ELF-1 (cell line): Measurements from ENCODE around the gene CBLB.
"Not testable (repeated sequence)": the region's sequence is repeated elsewhere in the genome, so short reads cannot be mapped to it uniquely, and the experiment has no call there.

ENCODE experiments used
- DNase-seq: peaks from one replicate; pipeline ENCODE4 v3.0.0-alpha.2; 2016; ENCODE audit warnings: low read depth, low spot score

Gene CBLB

GRCh38 chr3:105821433-105821832 lies 47.4 kb downstream of the CBLB start:
- no peak for DNase-seq

GRCh38 chr3:105816833-105817232 lies 52.0 kb downstream of the CBLB start:
- no peak for DNase-seq

GRCh38 chr3:105815331-105815730 lies 53.5 kb downstream of the CBLB start:
- DNase-seq = not testable (repeated sequence)

- DNase-seq = no peak
These were observed 55.1 kb downstream of the CBLB start for GRCh38 chr3:105813710-105814109.

GRCh38 chr3:105812194-105812586 lies 56.6 kb downstream of the CBLB start:
- no peak for DNase-seq

- DNase-seq = no peak
These were observed 57.2 kb downstream of the CBLB start for GRCh38 chr3:105811518-105812193.

- DNase-seq = no peak
These were observed 59.5 kb downstream of the CBLB start for GRCh38 chr3:105809208-105809888.

GRCh38 chr3:105807701-105808100 lies 61.1 kb downstream of the CBLB start:
- DNase-seq = no peak

GRCh38 chr3:105807146-105807545 lies 61.7 kb downstream of the CBLB start:
- DNase-seq = no peak

GRCh38 chr3:105806359-105806758 lies 62.5 kb downstream of the CBLB start:
- no peak for DNase-seq

GRCh38 chr3:105805404-105805803 lies 63.4 kb downstream of the CBLB start:
- no peak for DNase-seq

- no peak for DNase-seq
These were observed 66.6 kb downstream of the CBLB start for GRCh38 chr3:105802118-105802706.

- no peak for DNase-seq
These were observed 67.4 kb downstream of the CBLB start for GRCh38 chr3:105801397-105801796.

GRCh38 chr3:105800320-105800719 lies 68.5 kb downstream of the CBLB start:
- no peak for DNase-seq

- DNase-seq = no peak
These were observed 69.5 kb downstream of the CBLB start for GRCh38 chr3:105799286-105799685.

GRCh38 chr3:105798381-105798934 lies 70.4 kb downstream of the CBLB start:
- DNase-seq = no peak

- no peak for DNase-seq
These were observed 75.8 kb downstream of the CBLB start for GRCh38 chr3:105793040-105793439.

- DNase-seq = no peak
These were observed 76.7 kb downstream of the CBLB start for GRCh38 chr3:105791919-105792786.

GRCh38 chr3:105791131-105791530 lies 77.7 kb downstream of the CBLB start:
- no peak for DNase-seq

- DNase-seq = no peak
These were observed 78.3 kb downstream of the CBLB start for GRCh38 chr3:105790534-105790933.

GRCh38 chr3:105788593-105788992 lies 80.2 kb downstream of the CBLB start:
- no peak for DNase-seq

GRCh38 chr3:105787453-105787852 lies 81.4 kb downstream of the CBLB start:
- DNase-seq = no peak
